ENCODE measurements around the gene GLCCI1. TPM values are rescaled to one million over a fixed set of nuclear protein-coding genes. Genes with fewer than 3 reads are reported as not detected.

The GLCCI1 gene
- total and polyA plus RNA-seq, 10 donors = 9.1 to 53.2 (median 42.6) TPM

DNA sequence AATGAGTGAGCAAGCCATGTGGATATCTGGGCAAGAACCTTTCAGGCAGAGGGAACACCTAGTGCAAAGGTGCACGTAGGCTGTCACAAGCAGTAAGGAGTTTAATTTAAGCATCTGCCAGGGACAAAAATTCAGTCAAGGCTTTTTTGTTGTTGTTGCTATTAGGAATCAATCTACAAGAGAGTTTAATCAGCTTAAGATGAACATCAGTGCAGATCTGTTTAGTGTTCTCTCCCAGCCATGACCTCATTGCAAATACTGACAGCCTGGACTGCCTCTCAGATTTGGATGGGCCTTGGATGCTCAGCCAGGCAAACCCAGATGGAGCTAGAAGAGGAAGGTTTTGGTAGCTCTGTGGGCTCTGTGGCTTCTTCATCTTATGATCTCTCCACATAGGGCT lies 3.3 kb upstream of the GLCCI1 start:
- WGBS, 5 donors = 88 to 100% (median 94%) methylated on average over 1 of the region's 1 CpG
- no peaks in the 10 kb centered on the region for H3K9me3 ChIP-seq
- H3K4me1 ChIP-seq = peaks cover 0 to 26% (median 9%) of the 10 kb centered on the region in 6 donors
- intact Hi-C loops (cut with DNase I; ENCODE audit: low total_unique reads) = loop anchor here (10.0 kb wide), 1 partner anchor 220 kb away; no protein-coding TSS in a partner anchor
- TF ChIP-seq POLR2AphosphoS5 (IDR thresholded peaks at IDR 0.05) (no peak), CTCF (IDR thresholded peaks at IDR 0.05 in 8 of 11, conservative IDR thresholded peaks at IDR 0.05 in 3 of 11) (no peak), POLR2A (IDR thresholded peaks at IDR 0.05) (no peak)
- H3K27me3 ChIP-seq (replicated peaks in 1 of 7) = no peaks in the 10 kb centered on the region
- no peak overlapping the region for H3K4me3 ChIP-seq
- no peak for DNase-seq
- H3K36me3 ChIP-seq = no peaks in the 10 kb centered on the region
- no peak overlapping the region for H3K27ac ChIP-seq

- Histone ChIP-seq H3K9me3 (no peaks in the 10 kb centered on the region), H3K27ac (no peak overlapping the region), H3K27me3 (replicated peaks in 1 of 7) (no peaks in the 10 kb centered on the region), H3K36me3 (no peaks in the 10 kb centered on the region), H3K4me3 (no peak overlapping the region), H3K4me1 (peaks cover 0 to 36% (median 16%) of the 10 kb centered on the region in 6 donors)
- TF ChIP-seq CTCF (IDR thresholded peaks at IDR 0.05 in 8 of 11, conservative IDR thresholded peaks at IDR 0.05 in 3 of 11) = no peak
- no peak for DNase-seq
- intact Hi-C loops (cut with DNase I; ENCODE audit: low total_unique reads) = loop anchor here (10.0 kb wide), 1 partner anchor 219 kb away; no protein-coding TSS in a partner anchor
- WGBS, 5 donors = 45 to 67% (median 56%) methylated on average over 3 of the region's 3 CpGs
Measured at GRCh38 chr7:7966141-7966734, 2.4 kb upstream of the GLCCI1 start.

DNA sequence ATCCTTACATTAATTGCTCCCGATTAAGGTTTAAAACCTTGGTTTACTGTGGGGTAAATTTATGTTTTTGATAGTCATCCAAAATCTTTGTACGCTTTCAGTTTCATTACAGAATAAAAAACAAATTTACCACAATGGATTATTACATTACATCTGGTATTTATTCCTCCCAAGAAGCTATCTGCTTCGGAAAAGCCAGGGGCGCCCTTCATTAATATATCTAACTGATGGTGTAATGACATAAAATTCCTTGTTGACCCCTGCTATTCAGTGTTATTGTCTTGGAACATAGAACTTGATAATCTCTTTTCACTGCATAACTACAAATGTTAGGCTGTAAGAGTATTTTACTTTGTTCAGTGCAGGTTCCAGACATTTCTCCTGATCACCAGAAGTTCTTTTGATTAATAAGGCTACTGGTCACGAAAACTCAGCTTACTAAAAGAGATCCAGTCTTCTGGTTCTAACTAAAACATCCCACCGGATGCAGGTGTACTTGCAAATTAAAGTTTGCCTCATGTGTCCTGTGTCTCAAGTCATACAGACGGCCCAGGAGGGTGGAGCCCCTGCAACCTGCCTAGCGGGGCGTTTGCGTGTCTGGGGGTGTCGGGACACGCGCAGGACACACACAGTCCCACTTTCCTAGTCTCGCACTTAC lies 581 bp upstream of the GLCCI1 start:
- H3K4me3 ChIP-seq = peak overlapping the region; percentile 79 to 97 (median 90)
- 1 to 4% (median 2%) methylated on average over 9 to 14 of the region's 14 CpGs for WGBS, 5 donors
- H3K4me1 ChIP-seq = peaks cover 0 to 54% (median 34%) of the 10 kb centered on the region in 6 donors
- H3K9me3 ChIP-seq = no peaks in the 10 kb centered on the region
- no peak for DNase-seq
- peak overlapping the region; percentile 94 to 99 (median 99) for H3K27ac ChIP-seq
- H3K27me3 ChIP-seq (replicated peaks in 1 of 7) = no peaks in the 10 kb centered on the region
- H3K36me3 ChIP-seq = no peaks in the 10 kb centered on the region
- intact Hi-C loops (cut with DNase I; ENCODE audit: low total_unique reads) = loop anchor here (10.0 kb wide), 1 partner anchor 217 kb away; no protein-coding TSS in a partner anchor
- TF ChIP-seq POLR2A (IDR thresholded peaks at IDR 0.05) = peak in 2 of 3 donors; percentile 25 to 65
- TF ChIP-seq CTCF (IDR thresholded peaks at IDR 0.05 in 8 of 11, conservative IDR thresholded peaks at IDR 0.05 in 3 of 11) = peak in 2 of 11 experiments; percentile 4
- peak in 1 of 3 donors; percentile 94 for TF ChIP-seq POLR2AphosphoS5 (IDR thresholded peaks at IDR 0.05)

Measured in spleen (tissue), 11 donors.